Measurements from ENCODE around the gene CDH10.

CDH10 gene

GRCh38 chr5:24439465-24439864 is 205.3 kb downstream of the CDH10 start:
- TF ChIP-seq CTCF (IDR thresholded peaks at IDR 0.05; ENCODE audit: insufficient read depth, low read depth, low read length, missing control alignments) = no peak
- no peak overlapping the region for H3K4me3 ChIP-seq (ENCODE audit: low read depth, low read length)
- no peak for DNase-seq (ENCODE audit: low read depth)
